CD4-positive, alpha-beta T cell (primary cell): ENCODE data around the gene VTI1A. TPM values are rescaled to one million over a fixed set of nuclear protein-coding genes. Genes with fewer than 3 reads are reported as not detected.

Source experiments
- ATAC-seq: fragments of 200-7000 bp; cut with Tn5 transposase; one replicate; pipeline ENCODE4 v1.10.0; 2022; ENCODE audit warnings: mild to moderate bottlenecking; ENCODE audit not compliant: poor library complexity
- CTCF ChIA-PET: fragments of 350-600 bp; sonication (Branson Sonifier 250); formaldehyde crosslinking; loops from one replicate; lab custom pipeline; 2021; ENCODE audit warnings: antibody characterized with exemption, inconsistent platforms; lab: Charles Lee
- POLR2A ChIA-PET: fragments of 350-600 bp; sonication (Branson Sonifier 250); formaldehyde crosslinking; loops from one replicate; lab custom pipeline; 2021; ENCODE audit warnings: antibody characterized with exemption, inconsistent platforms; lab: Charles Lee
- DNase-seq, 14 experiments: peaks; one replicate each; pipeline ENCODE4 v3.0.0-alpha.2; 2013 to 2020; ENCODE audit warnings: mixed read lengths in 2 of 14
- H3K27ac ChIP-seq, 2 donors: one replicate each; pipeline versions ENCODE4 v1.5.1 to v1.7.0; 2013; ENCODE audit warnings: low read length in 2 of 2, low read depth in 1 of 2, mild to moderate bottlenecking in 1 of 2
- H3K27me3 ChIP-seq, 2 experiments: 1 replicate in 1 of 2; 2 replicates in 1 of 2; pipeline versions ENCODE4 v1.6.1 to v1.7.0; 2013; ENCODE audit warnings: low read length in 2 of 2, control low read depth in 1 of 2, mild to moderate bottlenecking in 1 of 2, moderate library complexity in 1 of 2; ENCODE audit not compliant: insufficient read depth in 2 of 2, control insufficient read depth in 1 of 2
- H3K36me3 ChIP-seq: one replicate; pipeline ENCODE4 v1.6.1; 2013; ENCODE audit warnings: low read length, control low read depth; ENCODE audit not compliant: insufficient read depth
- H3K4me1 ChIP-seq: one replicate; pipeline ENCODE4 v1.6.1; 2013; ENCODE audit warnings: low read length, control low read depth; ENCODE audit not compliant: insufficient read depth
- H3K4me3 ChIP-seq: one replicate; pipeline ENCODE4 v1.5.1; 2013; ENCODE audit warnings: mild to moderate bottlenecking, low read length, moderate library complexity
- H3K9me3 ChIP-seq, 2 experiments: 1 replicate in 1 of 2; 2 replicates in 1 of 2; pipeline versions ENCODE4 v1.6.1 to v1.7.0; 2013; ENCODE audit warnings: low read length in 2 of 2, mild to moderate bottlenecking in 2 of 2, control low read depth in 1 of 2, moderate library complexity in 1 of 2; ENCODE audit not compliant: control insufficient read depth in 1 of 2, insufficient read depth in 1 of 2
- H3K27ac Mint-ChIP-seq: one replicate; pipeline ENCODE4 v1.8.0; 2020; ENCODE audit warnings: mixed read lengths
- H3K27me3 Mint-ChIP-seq: one replicate; pipeline ENCODE4 v1.8.0; 2021; ENCODE audit warnings: mixed read lengths
- H3K36me3 Mint-ChIP-seq: one replicate; pipeline ENCODE4 v1.8.0; 2021; ENCODE audit warnings: low read depth, mixed read lengths
- H3K4me1 Mint-ChIP-seq: one replicate; pipeline ENCODE4 v1.8.0; 2021; ENCODE audit warnings: low read depth, mixed read lengths
- H3K4me3 Mint-ChIP-seq: one replicate; pipeline ENCODE4 v1.8.0; 2020; ENCODE audit warnings: mild to moderate bottlenecking, mixed read lengths
- H3K9me3 Mint-ChIP-seq: one replicate; pipeline ENCODE4 v1.8.0; 2020; ENCODE audit warnings: mixed read lengths
- CTCF ChIP-seq: fragments of 200-600 bp; IDR thresholded peaks from one replicate; pipeline ENCODE4 v1.8.0; 2022; ENCODE audit warnings: antibody characterized with exemption, mild to moderate bottlenecking
- intact Hi-C, 2 experiments: fragments of 100-400 bp; cut with DNase I in 1 of 2; cut with micrococcal nuclease in 1 of 2; formaldehyde crosslinking; loops; one replicate each; pipeline versions ENCODE4 v1.15.1 to v1.9.0; 2023 to 2025; cut with DNase I, micrococcal nuclease
- total RNA-seq, 174 experiments: library from RNA in 2 of 174; stranded (reverse) in 2 of 174; gene quantifications; one replicate each; pipeline ENCODE4 v1.2.3 and lab custom pipeline; 2021 to 2026

VTI1A gene
- total RNA-seq, 2 experiments from 2014 or later, result 54.5 to 56.5 TPM

- Mint-ChIP-seq H3K4me1 (no peaks in the 10 kb centered on the region), H3K36me3 (no peaks in the 10 kb centered on the region), H3K4me3 (no peak overlapping the region), H3K27ac (no peak overlapping the region), H3K27me3 (no peaks in the 10 kb centered on the region), H3K9me3 (no peaks in the 10 kb centered on the region)
- POLR2A ChIA-PET, result no interaction called here
- Histone ChIP-seq H3K36me3 (no peaks in the 10 kb centered on the region), H3K4me3 (no peak overlapping the region), H3K9me3 (no peaks in the 10 kb centered on the region), H3K27ac (no peak overlapping the region), H3K4me1 (no peaks in the 10 kb centered on the region), H3K27me3 (no peaks in the 10 kb centered on the region)
- ATAC-seq (no peak), DNase-seq (no peak)
- intact Hi-C loops, result no loop called here
- CTCF ChIA-PET, result interaction anchor here (0.7 to 1.1 kb wide), 2 partner anchors 10 to 13 kb away, joined by 3 read pairs; no protein-coding TSS in a partner anchor
- no peak for TF ChIP-seq CTCF
These were observed 202.2 kb downstream of the VTI1A start for GRCh38 chr10:112649006-112649821.

GRCh38 chr10:112649822-112650152 lies 202.8 kb downstream of the VTI1A start:
- no peaks in the 10 kb centered on the region for H3K9me3 Mint-ChIP-seq
- no peak overlapping the region for H3K4me3 Mint-ChIP-seq
- no peaks in the 10 kb centered on the region for H3K27me3 Mint-ChIP-seq
- no peak for TF ChIP-seq CTCF
- Histone ChIP-seq H3K36me3 (no peaks in the 10 kb centered on the region), H3K27me3 (no peaks in the 10 kb centered on the region), H3K4me3 (no peak overlapping the region), H3K4me1 (no peaks in the 10 kb centered on the region), H3K9me3 (no peaks in the 10 kb centered on the region), H3K27ac (no peak overlapping the region)
- CTCF ChIA-PET, result interaction anchor here (0.7 to 1.1 kb wide), 2 partner anchors 10 to 13 kb away, joined by 3 read pairs; no protein-coding TSS in a partner anchor
- intact Hi-C loops, result no loop called here
- POLR2A ChIA-PET, result no interaction called here
- no peak overlapping the region for H3K27ac Mint-ChIP-seq
- H3K36me3 Mint-ChIP-seq, result peaks cover 2% of the 10 kb centered on the region
- ATAC-seq (no peak), DNase-seq (no peak)
- H3K4me1 Mint-ChIP-seq, result no peaks in the 10 kb centered on the region

GRCh38 chr10:112650588-112651030 lies 203.6 kb downstream of the VTI1A start:
- Mint-ChIP-seq H3K27ac (no peak overlapping the region), H3K36me3 (peaks cover 5% of the 10 kb centered on the region), H3K9me3 (no peaks in the 10 kb centered on the region), H3K27me3 (no peaks in the 10 kb centered on the region), H3K4me3 (no peak overlapping the region), H3K4me1 (no peaks in the 10 kb centered on the region)
- DNase-seq, result no peak
- Histone ChIP-seq H3K4me1 (no peaks in the 10 kb centered on the region), H3K27ac (no peak overlapping the region), H3K4me3 (no peak overlapping the region), H3K27me3 (no peaks in the 10 kb centered on the region), H3K9me3 (no peaks in the 10 kb centered on the region), H3K36me3 (no peaks in the 10 kb centered on the region)
- ChIA-PET CTCF (no interaction called here), POLR2A (no interaction called here)
- ATAC-seq, result no peak
- TF ChIP-seq CTCF, result no peak
- intact Hi-C loops, result no loop called here
